Mesodermal cell (in vitro differentiated cells): Measurements from ENCODE around the gene MYOT.

Experiments
- H3K27ac ChIP-seq: 2 replicates; pipeline ENCODE4 v1.7.0; 2013; ENCODE audit warnings: mild to moderate bottlenecking, low read depth, low read length, moderate library complexity; ENCODE audit not compliant: severe bottlenecking
- H3K36me3 ChIP-seq: 2 replicates; pipeline ENCODE4 v1.7.1; 2013; ENCODE audit warnings: mild to moderate bottlenecking, low read length, moderate library complexity; ENCODE audit not compliant: control insufficient read depth, insufficient read depth
- H3K4me1 ChIP-seq: one replicate; pipeline ENCODE4 v1.7.1; 2013; ENCODE audit warnings: mild to moderate bottlenecking, low read length; ENCODE audit not compliant: insufficient read depth, control insufficient read depth, poor library complexity, severe bottlenecking
- H3K4me3 ChIP-seq: 2 replicates; pipeline ENCODE4 v1.7.0; 2013; ENCODE audit warnings: low read length, control low read depth, mild to moderate bottlenecking; ENCODE audit not compliant: insufficient read depth, poor library complexity, severe bottlenecking; ENCODE audit errors: extremely low read depth
- H3K9me3 ChIP-seq: 2 replicates; pipeline ENCODE4 v1.7.1; 2013; ENCODE audit warnings: mild to moderate bottlenecking, low read length, moderate library complexity; ENCODE audit not compliant: control insufficient read depth
- WGBS, 2 experiments: methylation state at CpG; one replicate each; pipeline ENCODE4 v1.1.5; 2013; ENCODE audit warnings: missing lambda C conversion rate in 2 of 2; ENCODE audit not compliant: insufficient coverage in 2 of 2; 5-methylcytosine and 5-hydroxymethylcytosine counted together

The MYOT gene

DNA sequence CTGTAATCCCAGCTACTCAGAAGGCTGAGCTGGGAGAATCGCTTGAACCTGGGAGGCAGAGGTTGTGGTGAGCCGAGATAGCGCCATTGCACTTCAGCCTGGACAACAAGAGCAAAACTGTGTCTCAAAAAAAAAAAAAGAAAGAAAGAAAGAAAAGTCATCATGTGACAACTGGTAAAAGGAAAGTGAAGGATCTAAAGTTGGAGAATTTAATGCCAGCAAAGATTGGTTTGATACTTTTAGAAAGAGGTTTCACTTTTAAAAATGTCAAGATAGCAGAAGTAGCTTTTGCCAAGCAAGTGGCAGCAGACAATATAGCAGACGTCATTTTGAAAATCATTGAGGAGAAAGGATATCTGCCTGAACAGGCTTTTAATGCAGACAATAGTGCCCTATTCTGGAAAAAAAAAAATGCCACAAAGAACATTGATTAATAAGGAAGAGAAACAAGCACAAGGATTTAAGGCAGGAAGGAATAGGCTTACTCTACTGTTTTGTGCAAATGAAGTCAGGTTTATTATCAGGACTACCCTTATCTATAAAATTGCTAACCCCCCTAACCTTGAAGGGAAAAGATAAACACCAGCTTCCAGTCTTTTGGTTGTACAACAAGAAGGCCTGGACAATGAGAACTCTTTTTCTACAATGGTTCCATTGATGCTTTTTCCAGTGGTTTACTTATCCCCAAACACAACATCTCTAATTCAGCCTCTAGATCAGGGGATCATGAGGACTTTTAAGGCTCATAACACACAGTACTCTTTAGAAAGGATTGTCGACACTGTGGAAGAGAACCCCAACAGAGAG lies 33.6 kb downstream of the MYOT start:
- H3K4me3 ChIP-seq, result no peak overlapping the region
- 92 to 93% methylated on average over 3 to 4 of the region's 5 CpGs for WGBS, 2 experiments
- no peaks in the 10 kb centered on the region for H3K9me3 ChIP-seq
- no peaks in the 10 kb centered on the region for H3K4me1 ChIP-seq
- H3K27ac ChIP-seq, result no peak overlapping the region
- no peaks in the 10 kb centered on the region for H3K36me3 ChIP-seq

- WGBS, 2 experiments, result 83% methylated on average over 1 of the region's 1 CpG; no CpG with 5 or more reads in 1 of the 2 experiments
- H3K27ac ChIP-seq, result no peak overlapping the region
- H3K4me1 ChIP-seq, result no peaks in the 10 kb centered on the region
- H3K4me3 ChIP-seq, result no peak overlapping the region
- H3K36me3 ChIP-seq, result no peaks in the 10 kb centered on the region
- H3K9me3 ChIP-seq, result no peaks in the 10 kb centered on the region
Measured at GRCh38 chr5:137902408-137903133, 34.9 kb downstream of the MYOT start.

DNA sequence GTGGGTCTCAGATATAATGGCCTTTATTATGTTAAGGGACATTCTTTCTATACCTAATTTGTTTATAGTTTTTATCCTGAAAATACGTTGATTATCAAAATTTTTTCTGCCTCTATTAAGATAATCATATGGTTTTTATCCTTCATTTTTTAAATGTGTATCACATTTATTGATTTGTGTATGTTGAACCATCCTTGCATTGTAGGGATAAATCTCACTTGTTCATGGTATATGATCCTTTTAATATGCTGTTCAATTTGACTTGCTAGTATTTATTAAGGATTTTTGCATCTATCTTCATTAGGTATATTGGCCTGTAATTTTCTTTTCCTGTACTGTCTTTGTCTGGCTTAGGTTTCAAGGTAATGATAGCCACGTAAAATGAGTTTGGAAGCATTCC lies 47.1 kb downstream of the MYOT start:
- H3K9me3 ChIP-seq, result peaks cover 3% of the 10 kb centered on the region
- 100% methylated on average over 1 of the region's 2 CpGs; no CpG with 5 or more reads in 1 of the 2 experiments for WGBS, 2 experiments
- no peak overlapping the region for H3K27ac ChIP-seq
- H3K4me1 ChIP-seq, result no peaks in the 10 kb centered on the region
- H3K4me3 ChIP-seq, result no peak overlapping the region
- H3K36me3 ChIP-seq, result no peaks in the 10 kb centered on the region

DNA sequence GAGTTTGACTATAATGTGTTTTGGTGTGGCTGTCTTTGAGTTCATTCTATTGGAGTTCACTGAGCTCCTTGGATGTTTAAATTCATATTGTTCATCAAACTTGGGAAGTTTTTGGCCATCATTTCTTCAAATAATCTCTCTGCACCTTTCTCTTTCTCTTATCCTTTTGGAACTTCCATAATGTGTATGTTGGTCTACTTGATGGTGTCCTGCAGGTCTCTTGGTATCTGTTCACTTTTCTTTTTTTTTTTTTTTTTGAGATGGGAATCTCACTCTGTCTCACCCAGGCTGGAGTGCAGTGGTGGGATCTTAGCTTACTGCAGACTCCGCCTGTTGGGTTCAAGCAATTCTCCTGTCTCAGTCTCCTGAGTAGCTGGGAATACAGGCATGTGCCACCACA lies 49.3 kb downstream of the MYOT start:
- Histone ChIP-seq H3K9me3 (peaks cover 3% of the 10 kb centered on the region), H3K4me1 (no peaks in the 10 kb centered on the region), H3K4me3 (no peak overlapping the region), H3K36me3 (no peaks in the 10 kb centered on the region), H3K27ac (no peak overlapping the region)
- 20 to 60% methylated on average over 1 of the region's 1 CpG for WGBS, 2 experiments

DNA sequence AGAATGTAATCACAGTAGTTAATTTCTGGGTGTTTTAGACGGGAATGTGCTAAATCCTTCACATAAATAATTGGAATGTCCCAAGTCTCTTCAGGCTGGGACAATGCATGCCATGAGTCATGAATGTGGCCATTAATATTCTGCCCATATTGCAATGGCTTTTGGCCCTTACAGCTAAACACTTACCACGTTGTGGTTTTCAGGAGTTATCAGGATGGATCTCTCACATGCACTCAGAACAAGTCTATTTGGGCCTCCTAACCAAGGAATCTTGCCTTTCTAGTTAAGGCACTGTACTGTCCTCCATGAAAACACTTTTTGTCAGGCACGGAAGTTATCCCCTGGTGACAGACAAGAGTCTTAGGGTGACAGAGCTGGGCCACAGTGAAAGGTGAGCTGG lies 54.3 kb downstream of the MYOT start:
- H3K9me3 ChIP-seq, result no peaks in the 10 kb centered on the region
- peaks cover 2% of the 10 kb centered on the region for H3K4me1 ChIP-seq
- no peak overlapping the region for H3K4me3 ChIP-seq
- no peak overlapping the region for H3K27ac ChIP-seq
- WGBS, 2 experiments, result 73 to 86% methylated on average over 1 to 2 of the region's 3 CpGs
- no peaks in the 10 kb centered on the region for H3K36me3 ChIP-seq

DNA sequence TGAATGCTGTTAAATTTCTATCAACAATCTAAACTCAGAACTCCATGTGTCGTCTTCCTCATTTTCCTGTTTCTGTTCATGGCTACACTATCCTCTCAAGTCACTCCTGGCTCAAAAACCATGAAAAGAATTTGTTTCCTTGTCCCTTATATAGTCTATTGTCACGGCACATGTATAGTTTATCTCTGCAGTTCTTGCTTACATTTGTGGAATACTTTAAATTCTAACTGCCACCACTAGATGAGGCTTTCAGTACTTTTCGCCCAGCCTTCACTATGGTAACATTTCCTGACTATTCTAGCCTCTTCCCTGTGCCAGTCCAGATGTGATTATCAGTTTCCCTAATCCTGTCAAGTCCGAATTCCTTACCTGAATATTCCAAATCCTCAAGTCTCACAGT lies 56.2 kb downstream of the MYOT start:
- peak overlapping the region; percentile 36 for H3K27ac ChIP-seq
- peaks cover 8% of the 10 kb centered on the region for H3K36me3 ChIP-seq
- peaks cover 2% of the 10 kb centered on the region for H3K4me1 ChIP-seq
- WGBS, 2 experiments, result 84 to 85% methylated on average over 4 of the region's 4 CpGs
- H3K9me3 ChIP-seq, result no peaks in the 10 kb centered on the region
- no peak overlapping the region for H3K4me3 ChIP-seq

DNA sequence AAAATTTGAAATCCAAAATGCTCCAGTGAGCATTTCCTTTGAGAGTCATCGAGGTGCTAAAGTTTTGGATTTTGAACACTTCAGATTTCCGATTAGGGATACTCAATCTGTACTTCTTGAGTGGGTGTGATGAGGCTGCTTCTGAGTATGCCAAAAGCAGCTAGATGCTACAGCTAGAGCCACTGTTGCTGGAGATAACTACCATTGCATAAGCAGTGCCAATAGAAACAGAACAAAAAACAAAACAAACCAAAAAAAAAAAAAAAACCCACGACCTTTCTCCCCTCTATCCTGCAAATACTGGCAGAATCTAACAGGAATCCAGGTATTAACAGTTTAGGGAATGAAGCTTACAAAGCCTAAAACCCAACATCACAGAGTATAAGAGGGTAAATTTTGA lies 65.1 kb downstream of the MYOT start:
- Histone ChIP-seq H3K9me3 (no peaks in the 10 kb centered on the region), H3K27ac (no peak overlapping the region), H3K36me3 (peaks cover 23% of the 10 kb centered on the region), H3K4me1 (no peaks in the 10 kb centered on the region), H3K4me3 (no peak overlapping the region)
- WGBS, 2 experiments, result 100% methylated on average over 2 of the region's 3 CpGs; no CpG with 5 or more reads in 1 of the 2 experiments

DNA sequence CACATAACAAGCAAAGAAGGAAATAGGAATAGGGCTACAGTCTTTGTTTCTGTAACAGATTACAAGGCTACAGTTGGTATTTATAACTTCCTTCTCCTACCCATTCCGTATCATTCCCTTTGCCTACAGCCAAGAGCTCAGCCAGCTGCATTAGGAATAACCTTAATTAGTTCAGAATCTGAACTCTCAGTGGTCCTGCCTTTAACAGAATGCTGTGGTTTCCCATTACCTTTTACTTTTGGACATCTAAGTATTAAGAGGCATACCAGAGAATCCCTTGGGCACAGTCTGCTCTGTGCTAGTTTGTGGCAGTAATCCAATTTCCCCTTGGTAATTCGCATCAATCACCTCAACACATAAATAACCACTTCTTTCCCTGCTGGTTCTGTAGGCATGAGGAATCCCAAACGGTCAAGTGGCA lies 65.8 kb downstream of the MYOT start:
- Histone ChIP-seq H3K9me3 (no peaks in the 10 kb centered on the region), H3K36me3 (peaks cover 22% of the 10 kb centered on the region), H3K4me3 (no peak overlapping the region), H3K27ac (no peak overlapping the region), H3K4me1 (no peaks in the 10 kb centered on the region)
- WGBS, 2 experiments, result 92 to 100% methylated on average over 2 to 3 of the region's 3 CpGs

DNA sequence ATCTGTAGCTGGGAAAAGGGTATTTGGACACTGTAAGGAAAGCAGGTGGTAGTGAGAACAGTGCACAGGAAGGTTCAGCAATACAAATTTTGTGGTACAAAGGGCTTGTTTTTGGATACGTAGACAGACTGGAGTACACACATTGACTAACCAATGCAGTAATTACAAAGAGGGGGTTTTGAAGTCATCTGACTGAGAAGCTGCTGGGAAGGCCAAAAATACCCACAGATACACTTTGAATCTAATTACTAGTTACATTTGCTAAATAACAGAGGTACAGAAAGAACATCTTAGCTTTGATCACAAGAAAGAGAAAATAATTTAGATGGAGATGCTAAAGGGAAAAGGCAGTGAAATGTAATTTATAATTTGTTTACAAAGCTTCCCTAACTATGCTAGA lies 67.5 kb downstream of the MYOT start:
- Histone ChIP-seq H3K4me1 (no peaks in the 10 kb centered on the region), H3K9me3 (no peaks in the 10 kb centered on the region), H3K36me3 (peaks cover 37% of the 10 kb centered on the region), H3K27ac (peak overlapping the region; percentile 11), H3K4me3 (no peak overlapping the region)
- no CpG with 5 or more reads among the region's 1 CpG for WGBS, 2 experiments

- H3K9me3 ChIP-seq, result no peaks in the 10 kb centered on the region
- WGBS, 2 experiments, result 91 to 100% methylated on average over 2 of the region's 3 CpGs
- no peaks in the 10 kb centered on the region for H3K4me1 ChIP-seq
- peak overlapping the region; percentile 11 for H3K27ac ChIP-seq
- H3K36me3 ChIP-seq, result peaks cover 42% of the 10 kb centered on the region
- H3K4me3 ChIP-seq, result no peak overlapping the region
Measured at GRCh38 chr5:137935694-137936093, 68.0 kb downstream of the MYOT start.
